AG20443 (cell line): ENCODE data around the gene PROM2.

Experiments used
- DNase-seq: peaks from one replicate; pipeline ENCODE4 v3.0.0; 2012; ENCODE audit warnings: low spot score, mixed read lengths

The PROM2 gene

DNA sequence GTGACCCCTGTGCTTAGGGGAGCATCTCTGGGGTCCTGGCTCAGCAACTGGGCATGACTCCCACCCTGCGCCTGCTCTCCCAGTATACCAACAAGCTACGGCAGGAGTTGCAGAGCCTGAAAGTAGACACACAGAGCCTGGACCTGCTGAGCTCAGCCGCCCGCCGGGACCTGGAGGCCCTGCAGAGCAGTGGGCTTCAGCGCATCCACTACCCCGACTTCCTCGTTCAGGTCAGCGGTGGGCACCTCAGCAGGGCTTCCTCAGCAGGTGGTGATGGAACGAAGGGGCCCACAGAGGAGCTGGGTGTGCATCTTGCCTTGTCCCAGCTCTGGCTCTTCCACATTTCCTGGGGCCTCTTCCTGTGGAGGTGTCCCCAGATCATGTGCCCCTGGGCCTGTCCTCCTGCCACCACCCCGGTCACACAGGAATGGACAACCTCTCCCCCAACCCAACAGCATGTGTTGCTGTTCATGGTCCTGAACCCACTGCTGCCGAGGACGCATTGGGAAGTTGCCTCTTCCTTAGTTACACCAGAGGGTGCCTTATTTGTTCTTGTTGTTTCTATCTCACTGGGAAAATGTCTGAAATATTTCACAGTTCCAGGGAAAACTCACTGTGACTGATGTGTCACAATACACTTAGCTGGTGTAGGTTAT lies 10.8 kb downstream of the PROM2 start:
- DNase-seq = no peak

DNA sequence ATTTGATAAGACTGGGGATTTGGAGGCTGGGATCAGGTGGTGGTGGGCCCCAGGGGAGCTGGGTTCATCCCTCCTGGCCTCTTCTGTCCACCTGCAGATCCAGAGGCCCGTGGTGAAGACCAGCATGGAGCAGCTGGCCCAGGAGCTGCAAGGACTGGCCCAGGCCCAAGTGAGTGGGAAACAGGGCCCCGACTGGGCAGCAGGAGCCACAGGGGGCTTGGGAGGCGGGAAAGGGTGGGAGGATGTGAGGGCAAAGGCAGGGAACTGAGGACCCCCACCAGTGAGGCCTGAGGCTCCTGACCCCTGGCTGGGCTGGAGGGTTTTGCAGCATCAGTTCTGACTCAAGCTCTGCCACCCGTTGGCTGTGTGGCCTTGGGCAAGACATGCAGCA lies 11.3 kb downstream of the PROM2 start:
- no peak for DNase-seq

DNA sequence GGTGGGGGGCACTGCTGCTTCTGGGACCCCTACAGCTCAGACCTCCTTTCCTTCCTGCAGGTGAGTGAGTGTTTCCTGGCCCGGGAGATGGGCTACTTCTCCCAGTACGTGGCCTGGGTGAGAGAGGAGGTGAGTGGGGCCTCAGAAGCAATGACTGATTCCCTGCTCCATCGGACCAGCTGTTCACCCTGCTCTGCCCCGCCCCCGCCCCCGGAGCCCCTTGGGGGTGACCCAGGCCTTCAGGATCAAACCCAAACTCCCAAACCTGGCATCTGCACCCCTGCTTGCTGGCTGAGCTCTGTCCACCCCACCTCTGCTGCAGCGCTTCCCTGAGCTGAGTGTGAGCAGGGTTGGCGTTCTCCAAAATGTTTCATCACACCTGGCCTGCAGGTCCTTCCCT lies 13.1 kb downstream of the PROM2 start:
- DNase-seq = no peak

DNA sequence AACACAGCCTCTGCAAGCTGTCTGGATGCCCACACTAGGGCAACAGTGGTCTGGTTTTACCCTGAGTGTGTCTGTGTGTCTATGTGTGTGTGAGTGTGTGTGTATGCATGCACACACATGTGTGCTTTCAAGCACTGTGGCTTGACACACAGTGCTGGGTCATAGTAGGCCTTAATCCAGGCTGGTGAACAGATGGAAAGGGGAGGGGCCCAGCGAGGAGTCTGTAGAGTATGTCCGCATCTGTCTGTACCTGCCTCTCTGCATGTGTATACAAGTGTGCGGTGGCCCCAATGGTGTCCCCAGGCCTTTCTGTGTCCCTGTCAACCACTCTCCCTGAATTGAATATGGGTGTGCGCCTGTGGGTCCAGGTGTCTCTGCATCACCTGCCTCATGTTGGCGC lies 13.6 kb downstream of the PROM2 start:
- no peak for DNase-seq

DNA sequence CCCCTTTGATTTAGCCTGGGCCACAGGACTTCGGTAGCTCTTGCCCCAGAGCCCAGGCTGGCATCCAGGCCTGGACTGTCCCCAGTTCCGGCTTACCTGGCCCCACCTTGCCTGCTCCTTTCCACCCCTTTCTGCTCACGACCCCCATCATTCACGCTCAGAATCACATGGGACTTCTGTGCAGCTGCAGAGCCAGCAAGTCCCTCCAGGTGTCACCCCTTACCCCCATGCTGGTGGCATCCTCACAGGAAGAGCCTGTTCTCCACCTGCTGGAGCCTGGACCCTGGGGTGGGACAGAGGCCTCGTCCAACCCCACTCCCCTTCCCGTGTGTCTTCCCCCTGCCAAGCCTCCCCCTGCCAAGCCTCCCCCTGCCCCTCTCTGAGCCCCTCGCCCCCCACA lies 15.0 kb downstream of the PROM2 start:
- no peak for DNase-seq

DNA sequence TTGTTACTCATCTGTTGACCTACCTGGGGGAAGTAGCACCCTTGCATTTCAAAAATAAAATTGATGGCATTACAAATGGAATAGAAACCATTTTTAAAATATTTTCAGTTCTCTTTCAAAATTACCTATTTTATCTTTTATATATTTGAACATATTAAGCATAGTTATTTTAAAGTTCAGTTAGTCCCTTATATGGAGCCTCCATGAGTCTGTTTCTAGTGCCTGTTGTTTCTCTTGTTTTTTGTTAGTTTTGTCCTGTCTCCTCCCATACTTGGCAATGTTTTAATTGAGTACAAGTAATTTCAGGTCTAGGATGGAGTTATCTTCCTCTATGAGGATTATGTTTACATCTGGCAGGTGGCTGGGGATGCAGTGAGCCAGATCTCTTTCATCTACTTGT lies 17.0 kb downstream of the PROM2 start:
- no peak for DNase-seq

DNA sequence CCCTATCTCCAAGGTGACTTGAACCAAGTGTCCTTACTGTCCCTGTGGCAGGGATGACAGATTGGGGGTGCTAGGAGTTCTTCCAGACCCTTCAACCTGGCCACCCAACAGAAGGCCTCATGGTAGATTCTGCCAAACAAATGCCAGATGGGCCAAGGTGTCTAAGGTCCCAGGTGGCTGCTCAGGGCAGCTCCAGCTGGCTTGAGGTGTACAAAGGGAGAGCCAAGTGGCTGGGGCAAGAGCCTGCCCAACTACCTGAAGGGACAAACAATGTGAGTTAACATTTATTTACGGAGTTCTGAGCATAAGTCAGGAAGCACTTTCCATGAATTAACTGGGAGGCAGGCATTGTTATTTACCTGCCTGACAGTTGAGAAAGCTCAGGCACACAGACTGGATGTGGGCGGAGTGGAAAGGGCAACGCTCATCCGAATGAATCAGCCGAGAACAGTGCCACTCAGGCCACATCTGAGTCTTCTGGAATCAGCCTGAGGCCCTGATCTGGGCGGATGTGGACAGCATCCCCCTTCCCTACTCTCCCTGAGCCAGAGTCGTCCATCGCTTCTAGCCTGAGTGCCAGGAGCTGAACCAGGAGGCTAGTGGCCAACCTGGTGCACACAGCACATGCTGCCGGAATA lies 18.5 kb downstream of the PROM2 start:
- DNase-seq = no peak

DNA sequence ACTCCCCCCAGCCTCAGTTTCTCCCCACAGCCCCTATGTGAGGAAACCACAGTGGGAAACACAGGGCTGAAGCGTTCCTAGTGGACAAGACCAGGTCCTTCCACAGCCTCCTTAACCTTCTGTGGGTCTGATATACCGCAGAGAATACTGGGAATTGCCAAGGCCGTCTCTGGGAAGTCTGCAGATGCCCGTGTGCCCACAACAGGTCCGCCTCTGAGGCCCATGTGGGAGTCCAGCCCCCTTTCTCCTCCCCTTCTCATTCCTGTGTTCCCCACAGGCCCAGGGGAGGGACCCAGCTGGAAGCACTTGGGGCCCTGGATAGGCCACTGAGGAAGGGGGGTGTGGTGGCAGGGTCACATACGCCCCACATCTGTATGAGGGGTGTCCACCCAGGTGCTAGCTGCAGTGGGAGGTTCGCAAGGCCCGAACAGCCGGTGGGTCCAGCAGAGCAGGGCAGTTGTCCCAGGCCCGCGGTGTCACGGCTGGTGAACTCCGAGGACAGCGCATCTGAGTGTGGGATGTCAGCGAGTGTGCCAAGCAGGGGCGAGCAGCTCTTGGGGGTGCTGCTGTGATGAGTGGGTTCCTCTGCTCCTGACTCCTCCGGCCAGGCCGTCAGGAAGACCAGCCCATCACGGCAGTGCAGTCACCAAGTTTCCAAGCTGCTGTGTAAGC lies 20.5 kb downstream of the PROM2 start:
- no peak for DNase-seq

DNA sequence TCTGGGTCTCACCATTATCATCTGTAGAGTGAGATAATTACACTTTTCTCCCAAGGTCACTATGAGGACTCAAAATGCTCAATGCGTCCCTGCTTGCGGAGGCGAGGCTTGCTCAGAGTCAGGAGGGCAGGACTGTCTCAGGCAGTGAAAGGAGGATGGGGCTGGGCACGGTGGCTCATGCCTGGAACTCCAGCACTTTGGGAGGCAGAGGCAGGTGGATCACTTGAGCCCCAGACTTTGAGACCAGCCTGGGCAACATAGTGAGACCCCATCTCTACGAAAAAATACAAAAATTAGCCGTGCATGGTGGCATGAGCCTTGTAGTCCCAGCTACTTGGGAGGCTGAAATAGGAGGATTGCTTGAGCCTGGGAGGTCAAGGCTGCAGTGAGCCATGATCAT lies 21.1 kb downstream of the PROM2 start:
- DNase-seq = no peak

DNA sequence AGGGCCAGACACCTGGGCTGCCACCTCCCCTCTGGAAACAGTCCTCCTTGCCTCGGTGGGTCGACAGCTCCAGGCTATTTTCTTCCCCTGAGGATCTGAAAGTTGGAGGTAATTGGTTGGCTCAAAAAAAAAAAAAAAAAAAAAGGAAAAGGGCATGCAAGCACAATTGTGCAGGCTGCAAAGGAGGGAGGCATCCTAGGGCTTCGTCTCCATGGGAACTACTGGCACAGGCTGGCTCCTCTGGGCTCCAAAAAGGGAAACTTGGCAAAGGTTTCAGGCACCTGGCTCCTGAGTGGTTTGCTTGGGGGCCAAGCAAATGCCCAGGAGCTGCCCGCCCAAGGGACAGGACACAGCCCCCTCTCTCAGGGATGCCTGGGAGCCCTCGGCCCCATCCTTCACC lies 21.8 kb downstream of the PROM2 start:
- DNase-seq = no peak

DNA sequence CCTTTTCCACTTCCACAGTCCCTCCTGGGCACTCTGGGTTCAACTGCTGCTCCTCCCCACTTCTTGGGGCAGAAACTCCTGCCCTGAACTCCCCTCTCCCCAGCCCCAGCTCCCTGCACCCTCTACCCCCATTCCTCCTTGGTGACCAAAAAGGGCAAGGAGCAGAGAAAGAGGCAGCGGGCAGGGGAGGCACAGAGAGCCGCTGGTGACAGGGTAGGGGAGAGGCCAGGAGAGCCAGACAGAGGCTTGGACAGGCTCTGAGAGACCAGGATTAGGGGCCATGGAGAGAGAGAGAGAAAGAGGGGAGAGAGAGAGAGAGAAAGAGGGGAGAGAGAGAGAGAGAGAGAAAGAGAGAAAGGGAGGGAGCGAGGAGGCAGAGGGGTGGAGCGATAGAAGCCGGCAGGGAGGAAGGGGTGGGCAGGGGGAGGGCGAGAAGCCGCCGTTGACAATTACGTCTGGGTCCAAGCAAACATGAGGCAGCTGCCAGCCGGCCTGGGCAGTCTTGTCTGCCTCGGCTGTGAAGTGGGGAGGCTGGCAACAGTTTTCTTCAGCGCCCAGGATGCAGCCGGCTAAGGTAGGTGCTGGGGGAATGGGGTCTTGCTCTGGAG lies 22.7 kb downstream of the PROM2 start, which contains the start of gene KCNIP3:
KCNIP3 (plus strand) TSS at position 468 of the 608 bp plus-strand sequence; CDS start at position 560, 92 bp downstream.
- peak; percentile 32 for DNase-seq

DNA sequence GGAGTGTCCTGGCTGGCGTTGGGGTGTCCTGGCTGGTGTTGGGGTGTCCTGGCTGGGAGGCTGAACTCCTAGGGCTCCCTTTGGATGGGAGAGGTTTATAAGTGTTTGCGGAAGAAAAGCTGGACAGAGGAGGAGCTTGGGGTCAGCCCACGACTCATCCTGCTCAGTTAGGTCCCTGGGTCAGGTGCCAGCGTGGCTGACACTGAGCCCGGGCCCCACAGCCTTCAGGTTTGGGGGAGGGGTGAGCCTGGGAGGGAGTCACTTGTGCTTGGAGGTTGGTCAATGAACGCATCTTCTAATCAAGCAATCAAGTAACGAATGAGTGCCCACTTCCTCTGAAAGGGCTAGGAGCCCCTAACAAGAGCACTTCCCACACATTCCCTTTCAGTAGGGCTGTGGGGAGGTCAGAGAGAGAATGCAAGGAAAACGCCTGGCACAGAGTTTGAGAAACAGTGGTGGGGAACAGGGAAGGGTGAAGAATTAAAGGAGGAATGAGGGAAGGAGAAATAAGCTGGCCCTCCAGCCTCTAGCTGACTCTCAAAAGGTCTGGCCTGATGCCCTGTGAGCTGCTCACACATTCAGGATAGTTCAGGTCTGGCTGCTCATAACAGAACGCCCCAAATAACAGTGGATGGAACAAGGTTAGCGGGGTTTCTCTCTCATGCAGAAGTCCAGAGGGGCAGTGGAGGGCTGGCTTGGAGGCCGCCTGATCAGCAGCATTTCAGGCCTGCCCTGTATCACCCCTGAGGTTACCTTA lies 23.6 kb downstream of the PROM2 start:
- no peak for DNase-seq

DNA sequence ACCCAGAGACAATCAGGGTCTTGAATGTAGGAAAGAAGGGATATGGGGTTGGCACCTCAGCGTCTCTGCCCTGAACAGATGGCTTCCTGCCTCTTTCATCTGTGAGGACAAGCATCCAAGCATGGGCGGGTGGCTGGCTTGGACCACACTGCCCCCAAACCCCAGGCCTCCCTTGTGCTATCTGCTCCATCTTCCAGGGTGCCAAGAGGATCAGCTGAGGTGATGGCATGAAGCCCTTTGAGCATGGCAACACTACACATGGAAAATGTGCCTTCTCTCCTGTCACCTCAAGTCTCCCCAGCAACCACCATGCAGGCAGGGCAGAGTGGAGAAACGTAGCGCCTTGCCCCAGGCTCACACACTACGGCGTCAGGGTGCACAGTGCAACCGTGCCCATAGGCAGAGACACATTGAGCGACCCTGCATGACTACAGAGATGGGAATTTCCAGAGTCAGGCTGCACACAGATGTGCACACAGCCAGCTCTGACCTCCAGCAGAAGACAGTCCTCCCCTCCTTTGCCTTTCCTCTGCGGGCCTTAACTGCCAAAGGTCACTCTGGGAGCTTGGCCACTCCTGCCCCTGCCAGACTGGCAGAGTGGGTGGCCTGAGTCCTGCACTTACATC lies 24.4 kb downstream of the PROM2 start:
- peak; percentile 33 for DNase-seq

DNA sequence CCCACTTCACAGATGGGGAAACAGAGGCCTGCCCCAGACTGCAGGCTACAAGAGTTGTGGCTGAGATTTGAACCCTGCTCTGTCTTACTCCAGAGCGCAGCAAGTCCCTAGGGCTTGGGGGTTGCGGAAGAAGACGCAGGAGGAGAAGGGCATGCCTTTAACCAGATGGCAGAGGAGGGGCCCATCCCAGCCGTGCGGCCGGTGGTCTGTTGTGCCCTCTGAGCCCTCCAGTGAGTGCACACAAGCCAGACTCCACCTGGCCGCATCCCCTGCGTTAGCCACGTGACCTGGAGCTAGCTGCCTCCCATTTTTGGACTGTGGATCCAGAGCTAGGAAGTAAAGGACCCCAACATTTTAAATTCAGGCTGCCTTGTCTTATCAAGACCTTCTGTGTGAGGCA lies 25.7 kb downstream of the PROM2 start:
- no peak for DNase-seq

DNA sequence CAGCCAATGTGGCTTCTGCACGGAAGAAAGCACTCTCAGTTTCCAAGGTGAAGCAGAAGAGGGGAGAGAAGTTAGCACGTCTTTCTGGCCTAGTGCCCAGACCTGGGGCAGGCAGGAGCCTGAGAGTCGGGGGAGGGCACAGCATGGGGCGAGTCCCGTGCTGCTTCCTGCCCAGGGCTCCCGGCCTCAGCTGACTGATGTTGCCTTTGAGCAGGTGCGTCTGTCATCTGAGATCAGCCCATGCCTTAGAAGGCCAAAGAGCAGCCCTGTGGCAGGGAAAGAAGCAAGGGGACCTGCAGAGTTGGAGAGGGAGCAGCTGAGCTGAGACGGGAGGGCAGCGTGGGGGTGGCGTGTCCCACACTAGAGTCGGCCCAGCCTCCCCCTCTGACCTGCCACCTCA lies 26.2 kb downstream of the PROM2 start:
- no peak for DNase-seq

DNA sequence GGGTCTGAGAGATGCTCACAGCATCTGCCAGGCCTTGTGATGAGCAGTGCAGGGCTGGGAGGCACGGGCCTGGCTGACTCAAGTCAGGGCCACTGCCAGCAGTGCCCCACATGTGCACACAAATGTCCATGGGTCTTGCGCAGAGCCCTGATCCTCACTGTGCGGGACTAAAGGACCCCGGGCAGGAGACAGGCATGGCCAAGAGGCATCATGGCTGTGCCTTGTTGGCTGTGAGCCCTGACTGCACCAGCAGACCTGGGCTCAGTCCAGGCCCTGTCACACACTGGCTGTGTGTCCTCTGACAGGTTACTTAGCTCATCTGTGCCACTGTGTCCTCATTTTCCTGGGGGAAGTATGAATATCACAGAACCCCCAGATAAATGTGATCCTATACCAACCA lies 26.9 kb downstream of the PROM2 start:
- no peak for DNase-seq

DNA sequence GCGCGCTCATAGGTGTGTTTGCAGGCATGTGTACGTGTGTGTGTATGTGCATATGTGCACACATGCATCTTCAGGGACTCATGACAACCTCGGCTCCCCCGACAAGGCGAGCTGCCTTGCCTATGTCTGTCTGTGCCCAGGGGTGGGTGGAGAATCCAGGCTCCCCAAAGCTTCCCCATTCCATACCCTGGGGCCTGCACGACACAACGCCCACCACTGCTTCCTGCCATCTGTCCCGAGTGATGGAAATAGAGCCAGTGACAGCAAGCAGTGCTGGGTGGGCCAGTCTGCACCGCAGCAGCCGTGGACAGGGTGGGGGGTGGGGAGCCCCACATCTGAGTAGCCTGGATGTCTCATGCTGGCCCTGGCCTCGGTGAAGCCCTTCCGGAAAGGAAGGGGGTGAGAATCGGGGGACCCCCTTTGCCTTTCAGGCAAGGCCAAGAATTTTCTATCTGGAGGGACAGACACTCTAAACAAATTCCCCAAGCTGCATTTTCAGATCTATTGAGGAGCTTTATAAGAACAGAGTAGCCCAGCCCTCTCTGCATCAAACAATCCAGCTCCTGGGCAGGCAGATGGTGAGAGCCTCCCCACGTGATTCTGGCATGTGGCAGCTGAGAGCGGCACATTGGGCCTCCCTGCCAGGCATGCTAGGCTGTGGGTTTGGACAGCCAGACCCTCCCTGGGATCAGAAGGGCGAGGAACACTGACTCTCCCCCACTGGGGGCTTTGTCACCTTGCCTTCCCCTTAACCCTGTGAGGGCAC lies 27.8 kb downstream of the PROM2 start:
- no peak for DNase-seq

DNA sequence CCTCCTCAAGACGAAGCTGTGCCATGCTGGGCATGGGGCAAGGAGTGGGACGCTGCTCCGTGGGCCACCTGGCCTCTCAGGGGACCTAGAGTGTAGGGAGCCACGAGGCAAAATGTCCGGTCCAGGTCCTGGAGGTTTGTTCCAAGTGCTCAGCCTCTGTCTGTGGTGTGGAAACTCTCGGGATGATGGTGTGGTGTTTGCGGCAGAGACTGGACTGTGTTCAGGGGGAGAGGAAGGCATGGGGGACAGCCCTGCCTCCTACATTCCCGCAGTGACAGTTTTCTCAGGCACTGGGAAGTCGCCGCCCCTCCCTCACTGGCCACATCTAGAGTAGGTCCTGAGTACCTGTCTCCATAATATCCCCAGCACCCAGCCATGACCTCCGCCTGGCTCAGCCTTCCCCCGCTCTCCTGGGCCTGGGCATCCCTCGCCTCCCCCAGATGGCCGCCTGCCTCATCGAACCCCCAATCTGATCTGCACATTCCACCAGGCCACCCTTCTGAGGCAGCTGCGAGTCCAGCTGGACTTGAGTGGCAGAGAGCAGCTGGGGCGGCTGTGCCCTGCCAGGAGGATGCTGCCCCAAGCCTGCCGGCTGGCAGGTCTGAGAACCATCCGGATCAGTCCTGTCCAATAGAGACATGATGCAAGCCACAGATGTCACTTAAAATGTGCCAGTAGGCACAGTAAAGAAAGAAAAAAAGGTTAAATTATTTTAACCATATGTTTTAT lies 29.1 kb downstream of the PROM2 start:
- no peak for DNase-seq

DNA sequence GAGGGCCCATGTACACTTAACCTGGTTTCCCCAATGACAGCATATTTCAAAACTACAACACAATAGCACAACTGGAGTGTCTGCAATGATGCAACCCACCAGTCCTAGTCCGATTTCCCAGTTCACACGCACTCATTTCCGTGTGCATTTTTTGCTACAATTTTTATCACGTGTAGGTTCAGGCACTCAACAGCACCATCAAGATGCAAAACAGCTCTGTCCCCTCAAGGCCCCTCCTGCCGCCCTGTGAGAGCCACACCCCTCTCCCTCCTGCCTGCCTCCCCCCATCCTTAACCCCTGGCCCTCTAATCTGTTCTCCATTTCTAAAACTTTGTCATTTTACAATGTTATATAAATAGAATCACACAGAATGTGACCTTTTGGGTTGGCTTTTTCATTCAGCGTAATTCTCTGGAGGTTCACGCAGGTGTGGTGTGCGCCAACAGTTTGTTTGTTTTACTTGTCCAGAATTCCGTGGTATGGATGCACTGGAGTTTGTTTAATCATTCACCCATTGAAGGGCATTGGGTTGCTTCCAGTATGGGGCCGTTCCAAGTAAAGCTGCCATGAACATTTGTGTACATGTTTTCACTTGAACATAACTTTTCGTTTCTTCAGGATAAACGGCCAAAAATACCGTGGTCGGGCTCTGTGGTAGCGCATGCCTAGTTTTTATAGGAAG lies 31.3 kb downstream of the PROM2 start:
- DNase-seq = no peak
